Measurements from ENCODE around the gene VSTM4. TPM values are rescaled to one million over a fixed set of nuclear protein-coding genes. Genes with fewer than 3 reads are reported as not detected.

The VSTM4 gene
- total RNA-seq, 2 experiments from 2014 or later, result 0.16 TPM; not detected in 1

GRCh38 chr10:49090189-49090575, 25.1 kb downstream of the VSTM4 start:
- ATAC-seq, result no peak
- no peaks in the 10 kb centered on the region for H3K4me1 Mint-ChIP-seq
- CTCF ChIA-PET, result interaction anchor here (0.9 kb wide), 1 partner anchor 17 kb away, joined by 3 read pairs; no protein-coding TSS in a partner anchor

GRCh38 chr10:49089557-49090188, 25.6 kb downstream of the VSTM4 start:
- Mint-ChIP-seq H3K4me3 (no peak overlapping the region), H3K4me1 (no peaks in the 10 kb centered on the region), H3K36me3 (peaks cover 5% of the 10 kb centered on the region), H3K27me3 (peaks cover 22% of the 10 kb centered on the region), H3K27ac (no peak overlapping the region), H3K9me3 (ENCODE audit: low read depth) (peaks cover 13% of the 10 kb centered on the region)
- DNase-seq, result no peak
- CTCF ChIA-PET, result interaction anchor here (0.9 kb wide), 1 partner anchor 17 kb away, joined by 3 read pairs; no protein-coding TSS in a partner anchor
- no peak for ATAC-seq

More at GRCh38 chr10:49090189-49090575, 25.1 kb downstream of the VSTM4 start:
- peaks cover 13% of the 10 kb centered on the region for H3K9me3 Mint-ChIP-seq (ENCODE audit: low read depth)
- peaks cover 5% of the 10 kb centered on the region for H3K36me3 Mint-ChIP-seq
- no peak overlapping the region for H3K27ac Mint-ChIP-seq
- no peak for DNase-seq
- H3K4me3 Mint-ChIP-seq, result no peak overlapping the region
- H3K27me3 Mint-ChIP-seq, result peaks cover 21% of the 10 kb centered on the region

- ATAC-seq, result no peak
- Mint-ChIP-seq H3K4me1 (no peaks in the 10 kb centered on the region), H3K27ac (no peak overlapping the region)
Observed at GRCh38 chr10:49089152-49089551, 26.2 kb downstream of the VSTM4 start.

GRCh38 chr10:49086889-49087288, 28.4 kb downstream of the VSTM4 start:
- H3K27me3 Mint-ChIP-seq, result peaks cover 17% of the 10 kb centered on the region
- H3K36me3 Mint-ChIP-seq, result peaks cover 5% of the 10 kb centered on the region
- DNase-seq (no peak), ATAC-seq (no peak)
- H3K4me3 Mint-ChIP-seq, result no peak overlapping the region
- H3K4me1 Mint-ChIP-seq, result no peaks in the 10 kb centered on the region
- CTCF ChIA-PET, result no interaction called here
- H3K27ac Mint-ChIP-seq, result no peak overlapping the region
- peaks cover 13% of the 10 kb centered on the region for H3K9me3 Mint-ChIP-seq (ENCODE audit: low read depth)

More at GRCh38 chr10:49089152-49089551, 26.2 kb downstream of the VSTM4 start:
- H3K36me3 Mint-ChIP-seq, result peaks cover 5% of the 10 kb centered on the region
- H3K4me3 Mint-ChIP-seq, result no peak overlapping the region
- peaks cover 22% of the 10 kb centered on the region for H3K27me3 Mint-ChIP-seq
- no peak for DNase-seq
- H3K9me3 Mint-ChIP-seq (ENCODE audit: low read depth), result peaks cover 13% of the 10 kb centered on the region
- CTCF ChIA-PET, result no interaction called here

- DNase-seq (no peak), ATAC-seq (no peak)
- peaks cover 5% of the 10 kb centered on the region for H3K36me3 Mint-ChIP-seq
- peaks cover 10% of the 10 kb centered on the region for H3K27me3 Mint-ChIP-seq
- H3K27ac Mint-ChIP-seq, result no peak overlapping the region
- peaks cover 26% of the 10 kb centered on the region for H3K4me1 Mint-ChIP-seq
- CTCF ChIA-PET, result interaction anchor here (1.3 kb wide), 1 partner anchor 425 kb away, joined by 3 read pairs; no protein-coding TSS in a partner anchor
- H3K4me3 Mint-ChIP-seq, result no peak overlapping the region
- H3K9me3 Mint-ChIP-seq (ENCODE audit: low read depth), result peaks cover 13% of the 10 kb centered on the region
Observed at GRCh38 chr10:49083261-49083660, 32.1 kb downstream of the VSTM4 start.

- Mint-ChIP-seq H3K4me3 (no peak overlapping the region), H3K36me3 (peaks cover 5% of the 10 kb centered on the region), H3K27ac (no peak overlapping the region), H3K27me3 (peaks cover 10% of the 10 kb centered on the region), H3K4me1 (peaks cover 29% of the 10 kb centered on the region), H3K9me3 (ENCODE audit: low read depth) (peaks cover 13% of the 10 kb centered on the region)
- ATAC-seq (no peak), DNase-seq (no peak)
- CTCF ChIA-PET, result interaction anchor here (1.3 kb wide), 1 partner anchor 425 kb away, joined by 3 read pairs; no protein-coding TSS in a partner anchor
Observed at GRCh38 chr10:49082766-49083165, 32.6 kb downstream of the VSTM4 start.

GRCh38 chr10:49081547-49082275, 33.6 kb downstream of the VSTM4 start:
- ATAC-seq (no peak), DNase-seq (no peak)
- Mint-ChIP-seq H3K36me3 (peaks cover 3% of the 10 kb centered on the region), H3K4me3 (no peak overlapping the region), H3K27me3 (peaks cover 10% of the 10 kb centered on the region), H3K4me1 (peaks cover 39% of the 10 kb centered on the region), H3K27ac (no peak overlapping the region), H3K9me3 (ENCODE audit: low read depth) (peaks cover 5% of the 10 kb centered on the region)
- CTCF ChIA-PET, result no interaction called here

- ATAC-seq, result no peak
- DNase-seq, result no peak
- Mint-ChIP-seq H3K27me3 (peaks cover 6% of the 10 kb centered on the region), H3K9me3 (ENCODE audit: low read depth) (no peaks in the 10 kb centered on the region), H3K4me3 (no peak overlapping the region), H3K36me3 (no peaks in the 10 kb centered on the region), H3K27ac (peak overlapping the region; percentile 20), H3K4me1 (peaks cover 47% of the 10 kb centered on the region)
- CTCF ChIA-PET, result no interaction called here
Observed at GRCh38 chr10:49080965-49081364, 34.4 kb downstream of the VSTM4 start.

GRCh38 chr10:49080071-49080470, 35.3 kb downstream of the VSTM4 start:
- CTCF ChIA-PET, result no interaction called here
- Mint-ChIP-seq H3K27me3 (peaks cover 2% of the 10 kb centered on the region), H3K4me3 (no peak overlapping the region), H3K4me1 (peaks cover 47% of the 10 kb centered on the region), H3K9me3 (ENCODE audit: low read depth) (no peaks in the 10 kb centered on the region), H3K27ac (peak overlapping the region; percentile 71), H3K36me3 (no peaks in the 10 kb centered on the region)
- DNase-seq, result peak; percentile 44
- ATAC-seq, result peak; percentile 50

- Mint-ChIP-seq H3K4me3 (no peak overlapping the region), H3K27ac (no peak overlapping the region), H3K9me3 (ENCODE audit: low read depth) (no peaks in the 10 kb centered on the region), H3K27me3 (peaks cover 2% of the 10 kb centered on the region), H3K4me1 (peaks cover 47% of the 10 kb centered on the region), H3K36me3 (no peaks in the 10 kb centered on the region)
- DNase-seq, result no peak
- CTCF ChIA-PET, result no interaction called here
- ATAC-seq, result no peak
Observed at GRCh38 chr10:49079499-49079898, 35.8 kb downstream of the VSTM4 start.

- ATAC-seq (no peak), DNase-seq (no peak)
- peaks cover 47% of the 10 kb centered on the region for H3K4me1 Mint-ChIP-seq
- H3K36me3 Mint-ChIP-seq, result no peaks in the 10 kb centered on the region
- H3K9me3 Mint-ChIP-seq (ENCODE audit: low read depth), result no peaks in the 10 kb centered on the region
- H3K4me3 Mint-ChIP-seq, result no peak overlapping the region
- no peak overlapping the region for H3K27ac Mint-ChIP-seq
- CTCF ChIA-PET, result no interaction called here
- peaks cover 2% of the 10 kb centered on the region for H3K27me3 Mint-ChIP-seq
Observed at GRCh38 chr10:49079072-49079471, 36.2 kb downstream of the VSTM4 start.

GRCh38 chr10:49078433-49078832, 36.9 kb downstream of the VSTM4 start:
- Mint-ChIP-seq H3K27ac (no peak overlapping the region), H3K4me1 (peaks cover 47% of the 10 kb centered on the region), H3K27me3 (peaks cover 2% of the 10 kb centered on the region), H3K9me3 (ENCODE audit: low read depth) (no peaks in the 10 kb centered on the region), H3K36me3 (no peaks in the 10 kb centered on the region), H3K4me3 (no peak overlapping the region)
- CTCF ChIA-PET, result no interaction called here
- DNase-seq, result no peak
- no peak for ATAC-seq

GRCh38 chr10:49076741-49077521, 38.4 kb downstream of the VSTM4 start:
- H3K27ac Mint-ChIP-seq, result no peak overlapping the region
- CTCF ChIA-PET, result no interaction called here
- ATAC-seq (peak; percentile 73), DNase-seq (peak; percentile 63)
- peaks cover 2% of the 10 kb centered on the region for H3K27me3 Mint-ChIP-seq
- peaks cover 55% of the 10 kb centered on the region for H3K4me1 Mint-ChIP-seq
- no peaks in the 10 kb centered on the region for H3K9me3 Mint-ChIP-seq (ENCODE audit: low read depth)
- no peak overlapping the region for H3K4me3 Mint-ChIP-seq
- no peaks in the 10 kb centered on the region for H3K36me3 Mint-ChIP-seq

All from activated CD8-positive, alpha-beta memory T cell treated with anti-CD3 and anti-CD28 coated beads, Interleukin-2, amount 10 ng/mL, durations not matched to agents 7 days and 5 days (primary cell).